Vagina (tissue), 2 donors: Measurements from ENCODE around the gene STRN4.

ENCODE experiments used
- CTCF ChIP-seq, 3 experiments: fragments of 450-650 bp in 2 of 3; fragments of 200-600 bp in 1 of 3; sonication (generic) in 1 of 3; IDR thresholded peaks; one replicate each; pipeline ENCODE4 v1.5.1; 2017 to 2019; ENCODE audit warnings: antibody characterized with exemption in 3 of 3, mild to moderate bottlenecking in 2 of 3, moderate library complexity in 2 of 3
- POLR2A ChIP-seq, 2 donors: fragments of 450-650 bp; IDR thresholded peaks; one replicate each; pipeline ENCODE4 v1.6.1; 2017; ENCODE audit warnings: antibody characterized with exemption in 2 of 2, mild to moderate bottlenecking in 2 of 2, moderate library complexity in 2 of 2
- POLR2AphosphoS5 ChIP-seq, 2 donors: sonication (generic); formaldehyde crosslinking; IDR thresholded peaks; one replicate each; pipeline ENCODE4 v1.9.0; 2017; ENCODE audit warnings: antibody characterized with exemption in 2 of 2, mild to moderate bottlenecking in 2 of 2, low read depth in 1 of 2; ENCODE audit not compliant: insufficient read depth in 1 of 2

GRCh38 chr19:46755853-46756543, 9.7 kb upstream of the STRN4 start:
- TF ChIP-seq POLR2A (IDR thresholded peaks at IDR 0.05) (no peak), CTCF (IDR thresholded peaks at IDR 0.05) (no peak), POLR2AphosphoS5 (IDR thresholded peaks at IDR 0.05; ENCODE audit: insufficient read depth in 1 of 2, low read depth in 1 of 2) (no peak)
